HL-60/S4 treated with retinoic acid at 250 ng/mL for 4 days and 3 days (cell line): ENCODE results near the gene KIF12.
"Not testable (repeated sequence)": the region's sequence is repeated elsewhere in the genome, so short reads cannot be mapped to it uniquely, and the experiment has no call there.

Source experiments
- in situ Hi-C: fragments of 300-500 bp; cut with MboI; formaldehyde crosslinking; loops from 2 replicates; pipeline ENCODE4 v1.7.0; 2022; ENCODE audit warnings: low sequenced_read_pairs

The KIF12 gene

GRCh38 chr9:114049441-114050225 is 49.5 kb downstream of the KIF12 start:
- in situ Hi-C loops, result no loop called here

GRCh38 chr9:114048533-114049415 is 50.3 kb downstream of the KIF12 start:
- in situ Hi-C loops, result no loop called here

- in situ Hi-C loops, result no loop called here
Measured at GRCh38 chr9:114047717-114048116, 51.4 kb downstream of the KIF12 start.

GRCh38 chr9:114046875-114047274 is 52.2 kb downstream of the KIF12 start:
- in situ Hi-C loops, result no loop called here

- in situ Hi-C loops, result no loop called here
Measured at GRCh38 chr9:114046237-114046755, 52.8 kb downstream of the KIF12 start.

- in situ Hi-C loops, result not testable (repeated sequence)
Measured at GRCh38 chr9:114043660-114044059, 55.4 kb downstream of the KIF12 start.
